Neural progenitor cell (in vitro differentiated cells): ENCODE data around the gene PIGQ. TPM values are rescaled to one million over a fixed set of nuclear protein-coding genes. Genes with fewer than 3 reads are reported as not detected.

ENCODE experiments used
- DNase-seq: peaks from one replicate; pipeline ENCODE4 v3.0.0-alpha.2; 2016; ENCODE audit warnings: low spot score
- H2AFZ ChIP-seq: fragments of 200-600 bp; sonication (generic); replicated peaks from 2 replicates; pipeline ENCODE4 v1.6.1; 2016; ENCODE audit warnings: antibody characterized with exemption
- H3F3A ChIP-seq: fragments of 200-600 bp; sonication (generic); 2 replicates; pipeline ENCODE4 v1.6.1; 2016; ENCODE audit warnings: antibody characterized with exemption, low read depth
- H3K27ac ChIP-seq: fragments of 200-600 bp; sonication (generic); 2 replicates; pipeline ENCODE4 v1.5.1; 2016; ENCODE audit warnings: mild to moderate bottlenecking
- H3K27me3 ChIP-seq: fragments of 200-600 bp; sonication (generic); 2 replicates; pipeline ENCODE4 v1.6.1; 2016; ENCODE audit warnings: mild to moderate bottlenecking, moderate library complexity
- H3K36me3 ChIP-seq: fragments of 200-600 bp; sonication (generic); 2 replicates; pipeline ENCODE4 v1.5.1; 2016
- H3K4me1 ChIP-seq: fragments of 200-600 bp; sonication (generic); 2 replicates; pipeline ENCODE4 v1.6.1; 2016; ENCODE audit warnings: mixed run types
- H3K4me2 ChIP-seq: fragments of 200-600 bp; sonication (generic); 2 replicates; pipeline ENCODE4 v1.6.1; 2016
- H3K4me3 ChIP-seq: fragments of 200-600 bp; sonication (generic); 2 replicates; pipeline ENCODE4 v1.5.1; 2016
- H3K79me2 ChIP-seq: fragments of 200-600 bp; sonication (generic); 2 replicates; pipeline ENCODE4 v1.6.1; 2016; ENCODE audit warnings: low read depth
- H3K9ac ChIP-seq: fragments of 200-600 bp; sonication (generic); 2 replicates; pipeline ENCODE4 v1.6.1; 2016
- H3K9me3 ChIP-seq: fragments of 200-600 bp; sonication (generic); 2 replicates; pipeline ENCODE4 v1.5.1; 2016; ENCODE audit warnings: low read depth
- H4K20me1 ChIP-seq: fragments of 200-600 bp; sonication (generic); 2 replicates; pipeline ENCODE4 v1.6.1; 2016; ENCODE audit warnings: low read depth
- H3K27ac Mint-ChIP-seq: 3 replicates; pipeline ENCODE4 v1.8.0; 2021; ENCODE audit warnings: mixed read lengths
- H3K27me3 Mint-ChIP-seq: 2 replicates; pipeline ENCODE4 v1.8.0; 2022; ENCODE audit warnings: low read depth, mild to moderate bottlenecking, inconsistent platforms, moderate library complexity, mixed read lengths; ENCODE audit not compliant: insufficient read depth
- H3K36me3 Mint-ChIP-seq: 3 replicates; pipeline ENCODE4 v1.8.0; 2021; ENCODE audit warnings: mixed read lengths
- H3K4me1 Mint-ChIP-seq: 3 replicates; pipeline ENCODE4 v1.8.0; 2021; ENCODE audit warnings: mixed read lengths
- H3K4me3 Mint-ChIP-seq: 3 replicates; pipeline ENCODE4 v1.8.0; 2021; ENCODE audit warnings: mild to moderate bottlenecking, moderate library complexity, mixed read lengths
- H3K9me3 Mint-ChIP-seq: 3 replicates; pipeline ENCODE4 v1.8.0; 2020; ENCODE audit warnings: mixed read lengths
- EZH2 ChIP-seq: fragments of 200-600 bp; sonication (generic); IDR thresholded peaks from 2 replicates; pipeline ENCODE4 v1.6.1; 2017; ENCODE audit warnings: antibody characterized with exemption, mild to moderate bottlenecking, moderate library complexity
- EZH2phosphoT487 ChIP-seq: fragments of 200-600 bp; sonication (generic); IDR thresholded peaks from 2 replicates; pipeline ENCODE4 v1.6.1; 2017; ENCODE audit warnings: antibody characterized with exemption
- total RNA-seq: library from RNA; depleted of rRNA; stranded (reverse); fragments of >200 nt; gene quantifications from 2 replicates; pipeline ENCODE4 v1.2.3, GENCODE V29; 2015; ENCODE audit warnings: low replicate concordance
- TF ChIP-seq, protein P1 (sequence below): fragments of 200-600 bp; sonication (generic); IDR thresholded peaks from 2 replicates; pipeline ENCODE4 v1.5.1; 2017; ENCODE audit warnings: antibody characterized with exemption, mild to moderate bottlenecking

The PIGQ gene
- total RNA-seq, 1 donor from 2014 or later: 16.1 TPM

DNA sequence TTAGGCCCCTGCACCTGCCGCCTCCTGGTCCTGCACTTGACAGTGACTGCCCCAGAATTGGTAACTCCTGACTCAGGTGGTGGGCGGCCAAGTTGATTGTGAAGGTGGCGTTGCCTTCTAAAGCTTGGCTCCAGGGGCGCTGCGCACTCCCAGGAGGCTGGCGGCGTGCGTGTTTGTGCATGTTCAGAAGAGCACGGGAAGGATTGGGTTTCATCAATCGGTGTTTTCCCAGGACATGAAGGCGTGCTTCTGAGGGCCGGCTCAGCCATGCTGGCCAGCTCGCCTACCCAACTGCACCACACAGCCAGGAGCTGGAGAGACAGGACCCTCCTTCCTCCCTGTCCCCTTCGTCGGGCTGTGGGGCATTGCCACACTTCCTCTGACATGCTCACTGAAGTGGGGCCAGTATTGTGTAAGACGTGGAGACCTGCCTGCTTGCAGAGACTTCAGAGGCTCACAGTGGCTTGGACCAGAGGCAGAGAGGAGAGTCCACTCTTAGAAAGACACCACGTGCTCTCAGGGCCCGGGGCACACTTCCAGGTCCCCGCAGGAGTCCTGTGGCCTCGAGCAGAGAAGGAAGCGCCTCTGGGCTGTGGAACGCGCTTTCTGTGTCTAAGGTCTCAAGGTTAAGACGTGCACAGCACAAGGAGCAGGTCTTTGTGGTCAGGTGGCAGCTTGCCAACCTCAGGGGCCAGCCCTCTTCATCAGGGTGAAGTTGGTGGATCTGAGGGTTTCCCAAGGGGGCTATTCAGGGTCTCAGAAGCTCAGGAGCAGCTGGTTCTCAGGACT is 22.9 kb downstream of the PIGQ start:
- no peak for DNase-seq
- TF ChIP-seq, protein P1, sequence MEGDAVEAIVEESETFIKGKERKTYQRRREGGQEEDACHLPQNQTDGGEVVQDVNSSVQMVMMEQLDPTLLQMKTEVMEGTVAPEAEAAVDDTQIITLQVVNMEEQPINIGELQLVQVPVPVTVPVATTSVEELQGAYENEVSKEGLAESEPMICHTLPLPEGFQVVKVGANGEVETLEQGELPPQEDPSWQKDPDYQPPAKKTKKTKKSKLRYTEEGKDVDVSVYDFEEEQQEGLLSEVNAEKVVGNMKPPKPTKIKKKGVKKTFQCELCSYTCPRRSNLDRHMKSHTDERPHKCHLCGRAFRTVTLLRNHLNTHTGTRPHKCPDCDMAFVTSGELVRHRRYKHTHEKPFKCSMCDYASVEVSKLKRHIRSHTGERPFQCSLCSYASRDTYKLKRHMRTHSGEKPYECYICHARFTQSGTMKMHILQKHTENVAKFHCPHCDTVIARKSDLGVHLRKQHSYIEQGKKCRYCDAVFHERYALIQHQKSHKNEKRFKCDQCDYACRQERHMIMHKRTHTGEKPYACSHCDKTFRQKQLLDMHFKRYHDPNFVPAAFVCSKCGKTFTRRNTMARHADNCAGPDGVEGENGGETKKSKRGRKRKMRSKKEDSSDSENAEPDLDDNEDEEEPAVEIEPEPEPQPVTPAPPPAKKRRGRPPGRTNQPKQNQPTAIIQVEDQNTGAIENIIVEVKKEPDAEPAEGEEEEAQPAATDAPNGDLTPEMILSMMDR: no peak
- TF ChIP-seq EZH2phosphoT487: no peak
- TF ChIP-seq EZH2: no peak
- H3K36me3 ChIP-seq: no peaks in the 10 kb centered on the region
- peaks cover 67% of the 10 kb centered on the region for H4K20me1 ChIP-seq
- Mint-ChIP-seq H3K36me3 (peaks cover 17% of the 10 kb centered on the region), H3K4me1 (peaks cover 22% of the 10 kb centered on the region), H3K27ac (no peak overlapping the region), H3K4me3 (no peak overlapping the region), H3K9me3 (no peaks in the 10 kb centered on the region), H3K27me3 (peaks cover 8% of the 10 kb centered on the region)
- peaks cover 14% of the 10 kb centered on the region for H3K27me3 ChIP-seq
- H3K4me2 ChIP-seq: no peak overlapping the region
- H2AFZ ChIP-seq: no peak overlapping the region
- no peak overlapping the region for H3K27ac ChIP-seq
- H3K4me3 ChIP-seq: no peak overlapping the region
- H3F3A ChIP-seq: peaks cover 11% of the 10 kb centered on the region
- H3K9ac ChIP-seq: no peak overlapping the region
- no peaks in the 10 kb centered on the region for H3K9me3 ChIP-seq
- peaks cover 3% of the 10 kb centered on the region for H3K4me1 ChIP-seq
- H3K79me2 ChIP-seq: peaks cover 32% of the 10 kb centered on the region

DNA sequence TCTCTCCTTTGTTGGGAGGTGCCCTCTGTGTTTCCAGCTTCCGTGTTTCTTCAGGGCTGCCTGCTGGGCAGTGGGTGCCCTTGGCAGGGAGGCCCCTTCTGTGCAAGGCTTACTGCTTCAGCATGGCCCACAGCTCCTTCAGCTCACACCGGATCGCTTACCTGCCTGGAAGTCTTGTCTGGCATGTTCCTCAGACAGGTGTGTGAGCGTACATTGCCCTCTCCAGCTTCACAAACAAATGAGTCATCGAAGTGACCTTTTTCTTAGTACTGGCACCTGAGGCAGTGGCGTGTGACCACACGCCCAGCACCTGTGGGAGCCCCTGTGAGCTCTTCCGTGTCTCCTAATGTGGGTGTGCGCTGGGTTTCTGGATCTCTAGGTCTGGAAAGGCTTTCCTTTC is 23.6 kb downstream of the PIGQ start:
- Histone ChIP-seq H3K4me2 (no peak overlapping the region), H3K9me3 (no peaks in the 10 kb centered on the region), H4K20me1 (peaks cover 60% of the 10 kb centered on the region), H3K4me3 (no peak overlapping the region), H3K79me2 (peaks cover 25% of the 10 kb centered on the region), H3F3A (peaks cover 6% of the 10 kb centered on the region), H3K27ac (no peak overlapping the region), H3K9ac (no peak overlapping the region), H2AFZ (no peak overlapping the region), H3K27me3 (peaks cover 14% of the 10 kb centered on the region), H3K36me3 (no peaks in the 10 kb centered on the region), H3K4me1 (peaks cover 3% of the 10 kb centered on the region)
- DNase-seq: no peak
- peaks cover 8% of the 10 kb centered on the region for H3K27me3 Mint-ChIP-seq
- H3K4me3 Mint-ChIP-seq: peak overlapping the region; percentile 69
- H3K4me1 Mint-ChIP-seq: peaks cover 19% of the 10 kb centered on the region
- H3K9me3 Mint-ChIP-seq: no peaks in the 10 kb centered on the region
- peaks cover 17% of the 10 kb centered on the region for H3K36me3 Mint-ChIP-seq
- TF ChIP-seq, protein P1: no peak
- no peak for TF ChIP-seq EZH2phosphoT487
- no peak for TF ChIP-seq EZH2
- no peak overlapping the region for H3K27ac Mint-ChIP-seq

- peaks cover 58% of the 10 kb centered on the region for H4K20me1 ChIP-seq
- DNase-seq: no peak
- H3K4me3 ChIP-seq: no peak overlapping the region
- H3K36me3 ChIP-seq: no peaks in the 10 kb centered on the region
- H3K9ac ChIP-seq: no peak overlapping the region
- no peak overlapping the region for H3K27ac ChIP-seq
- H3K27me3 ChIP-seq: peaks cover 14% of the 10 kb centered on the region
- no peaks in the 10 kb centered on the region for H3K9me3 ChIP-seq
- H3K4me2 ChIP-seq: no peak overlapping the region
- TF ChIP-seq EZH2: no peak
- TF ChIP-seq, protein P1: no peak
- TF ChIP-seq EZH2phosphoT487: no peak
- H3K4me1 Mint-ChIP-seq: peaks cover 18% of the 10 kb centered on the region
- H3F3A ChIP-seq: peaks cover 2% of the 10 kb centered on the region
- peaks cover 3% of the 10 kb centered on the region for H3K4me1 ChIP-seq
- no peaks in the 10 kb centered on the region for H3K9me3 Mint-ChIP-seq
- H3K79me2 ChIP-seq: peaks cover 23% of the 10 kb centered on the region
- H3K27ac Mint-ChIP-seq: no peak overlapping the region
- peaks cover 10% of the 10 kb centered on the region for H3K27me3 Mint-ChIP-seq
- H2AFZ ChIP-seq: no peak overlapping the region
- peak overlapping the region; percentile 69 for H3K4me3 Mint-ChIP-seq
- peaks cover 19% of the 10 kb centered on the region for H3K36me3 Mint-ChIP-seq
Measured at GRCh38 chr16:593807-594206, 24.0 kb downstream of the PIGQ start.
